ENCODE data around the gene BMPR1B.
"Not testable (repeated sequence)": the region's sequence is repeated elsewhere in the genome, so short reads cannot be mapped to it uniquely, and the experiment has no call there.

The BMPR1B gene

GRCh38 chr4:95142932-95143331 is 385.2 kb downstream of the BMPR1B start:
- peak; percentile 34 for DNase-seq (ENCODE audit: low spot score)

- no peak for DNase-seq (ENCODE audit: low spot score)
These were observed 393.5 kb downstream of the BMPR1B start for GRCh38 chr4:95151255-95151654.

- no peak for DNase-seq (ENCODE audit: low spot score)
These were observed 395.4 kb downstream of the BMPR1B start for GRCh38 chr4:95153182-95153581.

- DNase-seq (ENCODE audit: low spot score), result peak; percentile 33
These were observed 398.1 kb downstream of the BMPR1B start for GRCh38 chr4:95155759-95156451.

- no peak for DNase-seq (ENCODE audit: low spot score)
These were observed 398.7 kb downstream of the BMPR1B start for GRCh38 chr4:95156452-95156765.

- DNase-seq (ENCODE audit: low spot score), result no peak
These were observed 399.8 kb downstream of the BMPR1B start for GRCh38 chr4:95157596-95157995.

- DNase-seq (ENCODE audit: low spot score), result no peak
These were observed 400.3 kb downstream of the BMPR1B start for GRCh38 chr4:95158045-95158444.

- no peak for DNase-seq (ENCODE audit: low spot score)
These were observed 400.9 kb downstream of the BMPR1B start for GRCh38 chr4:95158626-95159025.

GRCh38 chr4:95159384-95159783 is 401.6 kb downstream of the BMPR1B start:
- DNase-seq (ENCODE audit: low spot score), result no peak

GRCh38 chr4:95161781-95162469 is 404.2 kb downstream of the BMPR1B start:
- DNase-seq (ENCODE audit: low spot score), result no peak

GRCh38 chr4:95162867-95163266 is 405.1 kb downstream of the BMPR1B start:
- no peak for DNase-seq (ENCODE audit: low spot score)

- DNase-seq (ENCODE audit: low spot score), result peak; percentile 60
These were observed 408.3 kb downstream of the BMPR1B start for GRCh38 chr4:95165926-95166524.

- DNase-seq (ENCODE audit: low spot score), result no peak
These were observed 410.1 kb downstream of the BMPR1B start for GRCh38 chr4:95167805-95168204.

GRCh38 chr4:95170176-95170575 is 412.4 kb downstream of the BMPR1B start:
- no peak for DNase-seq (ENCODE audit: low spot score)

GRCh38 chr4:95171377-95171776 is 413.6 kb downstream of the BMPR1B start:
- not testable (repeated sequence) for DNase-seq (ENCODE audit: low spot score)

GRCh38 chr4:95178938-95179337 is 421.2 kb downstream of the BMPR1B start:
- DNase-seq (ENCODE audit: low spot score), result no peak

- DNase-seq (ENCODE audit: low spot score), result no peak
These were observed 422.9 kb downstream of the BMPR1B start for GRCh38 chr4:95180531-95181242.

- peak; percentile 61 for DNase-seq (ENCODE audit: low spot score)
These were observed 423.7 kb downstream of the BMPR1B start for GRCh38 chr4:95181243-95181995.

GRCh38 chr4:95181996-95182306 is 424.2 kb downstream of the BMPR1B start:
- DNase-seq (ENCODE audit: low spot score), result no peak

GRCh38 chr4:95183656-95184408 is 426.1 kb downstream of the BMPR1B start:
- DNase-seq (ENCODE audit: low spot score), result no peak

GRCh38 chr4:95186666-95187065 is 428.9 kb downstream of the BMPR1B start:
- no peak for DNase-seq (ENCODE audit: low spot score)
